Tibial nerve (tissue), 4 donors: ENCODE measurements around the gene GTPBP8. TPM values are rescaled to one million over a fixed set of nuclear protein-coding genes. Genes with fewer than 3 reads are reported as not detected.
A peak's percentile ranks its signal among the peaks of the same experiment; 100 is the strongest.

Experiments
- DNase-seq, 2 donors: peaks; one replicate each; pipeline ENCODE4 v3.0.0-alpha.2; 2019; ENCODE audit warnings: low spot score in 2 of 2
- H3K27ac ChIP-seq, 4 donors: fragments of 200-600 bp; sonication (generic) in 3 of 4; one replicate each; pipeline ENCODE4 v1.5.1; 2017 to 2019; ENCODE audit warnings: mild to moderate bottlenecking in 1 of 4
- H3K27me3 ChIP-seq, 2 donors: fragments of 200-600 bp; sonication (generic) in 1 of 2; one replicate each; pipeline versions ENCODE4 v1.5.1 to v1.6.0; 2017 to 2019
- H3K36me3 ChIP-seq, 3 donors: fragments of 200-600 bp; sonication (generic); one replicate each; pipeline ENCODE4 v1.5.1; 2018 to 2019
- H3K4me1 ChIP-seq, 4 donors: fragments of 200-600 bp; sonication (generic) in 3 of 4; one replicate each; pipeline ENCODE4 v1.5.1; 2017 to 2019
- H3K4me3 ChIP-seq, 4 donors: fragments of 200-600 bp; sonication (generic) in 3 of 4; one replicate each; pipeline ENCODE4 v1.5.1; 2017 to 2019; ENCODE audit warnings: mild to moderate bottlenecking in 1 of 4, moderate library complexity in 1 of 4
- H3K9me3 ChIP-seq, 4 donors: fragments of 200-600 bp; sonication (generic) in 3 of 4; one replicate each; pipeline ENCODE4 v1.5.1; 2017 to 2019
- EP300 ChIP-seq, 2 donors: sonication (generic); formaldehyde crosslinking; IDR thresholded peaks; one replicate each; pipeline ENCODE4 v1.6.1; 2017; ENCODE audit warnings: antibody characterized with exemption in 2 of 2, mild to moderate bottlenecking in 1 of 2
- POLR2A ChIP-seq, 2 donors: fragments of 450-650 bp; IDR thresholded peaks; one replicate each; pipeline ENCODE4 v1.6.1; 2017; ENCODE audit warnings: antibody characterized with exemption in 2 of 2, mild to moderate bottlenecking in 2 of 2, moderate library complexity in 2 of 2
- WGBS, 2 donors: methylation state at CpG; one replicate each; pipeline ENCODE4 v1.1.5; 2018; 5-methylcytosine and 5-hydroxymethylcytosine counted together
- total RNA-seq, 4 donors: library from RNA; depleted of rRNA; stranded (reverse); fragments of >200 nt; gene quantifications; one replicate each; pipeline ENCODE4 v1.1.0, GENCODE V29; 2016
- TF ChIP-seq, protein P1 (sequence below), 5 experiments: fragments of 200-600 bp in 3 of 5; fragments of 450-650 bp in 2 of 5; sonication (generic) in 3 of 5; IDR thresholded peaks; one replicate each; pipeline ENCODE4 v1.5.1; 2016 to 2019; ENCODE audit warnings: antibody characterized with exemption in 5 of 5, mild to moderate bottlenecking in 3 of 5, moderate library complexity in 2 of 5

The GTPBP8 gene
- total RNA-seq, 4 donors from 2014 or later = 15.9 to 55.7 (median 21.1) TPM

GRCh38 chr3:112972158-112972557 lies 18.6 kb upstream of the GTPBP8 start:
- no peaks in the 10 kb centered on the region for H3K9me3 ChIP-seq
- H3K36me3 ChIP-seq = no peaks in the 10 kb centered on the region
- H3K27me3 ChIP-seq = no peaks in the 10 kb centered on the region
- no peak overlapping the region for H3K27ac ChIP-seq
- TF ChIP-seq, protein P1, sequence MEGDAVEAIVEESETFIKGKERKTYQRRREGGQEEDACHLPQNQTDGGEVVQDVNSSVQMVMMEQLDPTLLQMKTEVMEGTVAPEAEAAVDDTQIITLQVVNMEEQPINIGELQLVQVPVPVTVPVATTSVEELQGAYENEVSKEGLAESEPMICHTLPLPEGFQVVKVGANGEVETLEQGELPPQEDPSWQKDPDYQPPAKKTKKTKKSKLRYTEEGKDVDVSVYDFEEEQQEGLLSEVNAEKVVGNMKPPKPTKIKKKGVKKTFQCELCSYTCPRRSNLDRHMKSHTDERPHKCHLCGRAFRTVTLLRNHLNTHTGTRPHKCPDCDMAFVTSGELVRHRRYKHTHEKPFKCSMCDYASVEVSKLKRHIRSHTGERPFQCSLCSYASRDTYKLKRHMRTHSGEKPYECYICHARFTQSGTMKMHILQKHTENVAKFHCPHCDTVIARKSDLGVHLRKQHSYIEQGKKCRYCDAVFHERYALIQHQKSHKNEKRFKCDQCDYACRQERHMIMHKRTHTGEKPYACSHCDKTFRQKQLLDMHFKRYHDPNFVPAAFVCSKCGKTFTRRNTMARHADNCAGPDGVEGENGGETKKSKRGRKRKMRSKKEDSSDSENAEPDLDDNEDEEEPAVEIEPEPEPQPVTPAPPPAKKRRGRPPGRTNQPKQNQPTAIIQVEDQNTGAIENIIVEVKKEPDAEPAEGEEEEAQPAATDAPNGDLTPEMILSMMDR (IDR thresholded peaks at IDR 0.05) = no peak
- TF ChIP-seq EP300 (IDR thresholded peaks at IDR 0.05) (no peak), POLR2A (IDR thresholded peaks at IDR 0.05) (no peak)
- no peak overlapping the region for H3K4me3 ChIP-seq
- H3K4me1 ChIP-seq = no peaks in the 10 kb centered on the region
- no peak for DNase-seq

- TF ChIP-seq, protein P1 (IDR thresholded peaks at IDR 0.05) = no peak
- no peak for TF ChIP-seq EP300 (IDR thresholded peaks at IDR 0.05)
- no peak for TF ChIP-seq POLR2A (IDR thresholded peaks at IDR 0.05)
- H3K27me3 ChIP-seq = no peaks in the 10 kb centered on the region
- H3K4me1 ChIP-seq = no peaks in the 10 kb centered on the region
- H3K36me3 ChIP-seq = no peaks in the 10 kb centered on the region
- 73% methylated on average over 5 of the region's 5 CpGs for WGBS, 2 donors
- H3K9me3 ChIP-seq = no peaks in the 10 kb centered on the region
- DNase-seq = no peak
- H3K27ac ChIP-seq = no peak overlapping the region
- peak overlapping the region in 2 of 4 donors; percentile 15 to 17 for H3K4me3 ChIP-seq
These were observed 17.2 kb upstream of the GTPBP8 start for GRCh38 chr3:112973325-112974177.

DNA sequence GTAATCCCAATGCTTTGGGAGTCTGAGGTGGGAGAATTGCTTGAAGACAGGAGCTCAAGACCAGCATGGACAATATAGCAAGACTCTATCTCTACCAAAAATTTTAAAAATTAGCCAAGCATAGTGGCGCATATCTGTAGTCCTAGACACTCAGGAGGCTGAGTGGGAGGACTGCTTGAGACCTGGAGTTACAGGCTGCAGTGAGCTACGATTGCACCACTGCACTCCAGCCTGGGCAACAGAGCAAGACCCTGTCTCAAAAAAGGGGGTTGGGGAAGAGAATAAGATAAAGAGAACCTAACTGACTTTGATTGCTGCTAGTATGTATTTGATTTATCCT lies 16.6 kb upstream of the GTPBP8 start:
- TF ChIP-seq EP300 (IDR thresholded peaks at IDR 0.05) = no peak
- no peak for TF ChIP-seq POLR2A (IDR thresholded peaks at IDR 0.05)
- TF ChIP-seq, protein P1 (IDR thresholded peaks at IDR 0.05) = no peak
- H3K4me3 ChIP-seq = peak overlapping the region in 2 of 4 donors; percentile 15 to 17
- WGBS, 2 donors = 81 to 100% methylated on average over 2 of the region's 2 CpGs

GRCh38 chr3:112974894-112975293 lies 15.9 kb upstream of the GTPBP8 start, which contains the start of gene CD200R1:
CD200R1 (minus strand) TSS chr3:112975103; CDS start chr3:112974857, 246 bp downstream.
- no peaks in the 10 kb centered on the region for H3K36me3 ChIP-seq
- TF ChIP-seq EP300 (IDR thresholded peaks at IDR 0.05) (no peak), POLR2A (IDR thresholded peaks at IDR 0.05) (no peak)
- TF ChIP-seq, protein P1 (IDR thresholded peaks at IDR 0.05) = no peak
- 33 to 35% methylated on average over 5 of the region's 5 CpGs for WGBS, 2 donors
- H3K27ac ChIP-seq = peak within 1 kb of the TSS in 1 of 4 donors; percentile 9
- H3K9me3 ChIP-seq = no peaks in the 10 kb centered on the region
- H3K4me1 ChIP-seq = no peaks in the 10 kb centered on the region
- H3K4me3 ChIP-seq = peak within 1 kb of the TSS in 2 of 4 donors; percentile 15 to 17
- DNase-seq = no peak
- no peaks in the 10 kb centered on the region for H3K27me3 ChIP-seq

More for the DNA sequence above, 16.6 kb upstream of the GTPBP8 start:
- Histone ChIP-seq H3K36me3 (no peaks in the 10 kb centered on the region), H3K9me3 (no peaks in the 10 kb centered on the region), H3K27me3 (no peaks in the 10 kb centered on the region), H3K4me1 (no peaks in the 10 kb centered on the region), H3K27ac (peak overlapping the region in 1 of 4 donors; percentile 9)
- DNase-seq = no peak

GRCh38 chr3:112976001-112976400 lies 14.8 kb upstream of the GTPBP8 start:
- H3K27ac ChIP-seq = no peak overlapping the region
- no peaks in the 10 kb centered on the region for H3K27me3 ChIP-seq
- H3K4me3 ChIP-seq = no peak overlapping the region
- no peaks in the 10 kb centered on the region for H3K4me1 ChIP-seq
- no peaks in the 10 kb centered on the region for H3K9me3 ChIP-seq
- TF ChIP-seq EP300 (IDR thresholded peaks at IDR 0.05) = no peak
- TF ChIP-seq, protein P1 (IDR thresholded peaks at IDR 0.05) = no peak
- TF ChIP-seq POLR2A (IDR thresholded peaks at IDR 0.05) = no peak
- DNase-seq = no peak
- H3K36me3 ChIP-seq = no peaks in the 10 kb centered on the region
